ENCODE measurements around the gene NRP1.

DNA sequence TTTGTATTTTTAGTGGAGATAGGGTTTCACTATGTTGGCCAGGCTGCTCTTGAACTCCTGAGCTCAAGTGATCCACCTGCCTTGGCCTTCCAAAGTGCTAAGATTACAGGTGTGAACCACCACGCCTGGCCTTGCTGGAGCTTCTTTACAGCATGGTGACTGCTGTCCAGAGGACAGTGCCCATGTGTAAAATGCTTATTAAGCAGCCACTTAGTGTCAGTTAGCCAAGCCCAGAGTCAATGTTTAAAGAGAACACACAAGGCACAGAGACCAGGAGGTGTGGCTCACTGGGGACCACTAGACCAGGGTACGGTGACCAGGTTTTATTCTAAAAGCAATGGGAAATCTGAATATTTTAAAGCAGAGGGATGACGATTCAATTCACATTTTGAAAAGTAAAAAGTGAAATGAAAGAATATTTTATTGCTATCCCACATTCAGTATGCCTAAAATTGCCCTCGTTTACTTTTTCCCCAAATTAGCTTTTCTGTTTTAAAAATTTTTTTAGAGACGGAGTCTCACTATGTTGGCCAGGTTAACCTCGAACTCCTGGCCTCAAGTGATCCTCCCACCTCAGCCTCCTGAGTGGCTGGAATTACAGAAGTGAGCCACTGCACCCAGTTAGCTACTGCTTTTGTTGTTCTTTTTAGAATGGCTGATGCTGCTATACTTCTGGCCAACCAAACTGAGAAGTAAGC is 172.8 kb downstream of the NRP1 start:
- TF ChIP-seq, protein P1, sequence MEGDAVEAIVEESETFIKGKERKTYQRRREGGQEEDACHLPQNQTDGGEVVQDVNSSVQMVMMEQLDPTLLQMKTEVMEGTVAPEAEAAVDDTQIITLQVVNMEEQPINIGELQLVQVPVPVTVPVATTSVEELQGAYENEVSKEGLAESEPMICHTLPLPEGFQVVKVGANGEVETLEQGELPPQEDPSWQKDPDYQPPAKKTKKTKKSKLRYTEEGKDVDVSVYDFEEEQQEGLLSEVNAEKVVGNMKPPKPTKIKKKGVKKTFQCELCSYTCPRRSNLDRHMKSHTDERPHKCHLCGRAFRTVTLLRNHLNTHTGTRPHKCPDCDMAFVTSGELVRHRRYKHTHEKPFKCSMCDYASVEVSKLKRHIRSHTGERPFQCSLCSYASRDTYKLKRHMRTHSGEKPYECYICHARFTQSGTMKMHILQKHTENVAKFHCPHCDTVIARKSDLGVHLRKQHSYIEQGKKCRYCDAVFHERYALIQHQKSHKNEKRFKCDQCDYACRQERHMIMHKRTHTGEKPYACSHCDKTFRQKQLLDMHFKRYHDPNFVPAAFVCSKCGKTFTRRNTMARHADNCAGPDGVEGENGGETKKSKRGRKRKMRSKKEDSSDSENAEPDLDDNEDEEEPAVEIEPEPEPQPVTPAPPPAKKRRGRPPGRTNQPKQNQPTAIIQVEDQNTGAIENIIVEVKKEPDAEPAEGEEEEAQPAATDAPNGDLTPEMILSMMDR (IDR thresholded peaks at IDR 0.05; ENCODE audit: low read length): no peak
- TF ChIP-seq EZH2phosphoT487 (IDR thresholded peaks at IDR 0.05; ENCODE audit: low read length) (no peak), EZH2 (optimal IDR thresholded peaks at IDR 0.05; ENCODE audit: low read depth, low read length) (no peak)
